SK-N-SH treated with all-trans-retinoic acid at 6 μM for 48 hours (cell line): ENCODE results near the gene IFT25.
"Not testable (repeated sequence)": the region's sequence is repeated elsewhere in the genome, so short reads cannot be mapped to it uniquely, and the experiment has no call there.

Experiments used
- ATAC-seq: fragments of 200-7000 bp; cut with Tn5 transposase; 3 replicates; pipeline ENCODE4 v1.9.1; 2020; ENCODE audit warnings: mild to moderate bottlenecking, moderate library complexity
- BACH2 ChIP-seq: fragments of 250-450 bp; sonication (Bioruptor Pico); IDR thresholded peaks from 2 replicates; pipeline ENCODE4 v1.9.0; 2021; ENCODE audit warnings: mild to moderate bottlenecking, borderline replicate concordance
- CREB5 ChIP-seq: fragments of 250-450 bp; sonication (Bioruptor Pico); IDR thresholded peaks from 2 replicates; pipeline ENCODE4 v1.5.1; 2020; ENCODE audit warnings: low read depth, mild to moderate bottlenecking, moderate library complexity
- CSDC2 ChIP-seq: fragments of 250-450 bp; sonication (Bioruptor Pico); IDR thresholded peaks from 2 replicates; pipeline ENCODE4 v1.5.0; 2020; ENCODE audit warnings: mild to moderate bottlenecking, moderate library complexity
- CSRNP3 ChIP-seq: fragments of 250-450 bp; sonication (Bioruptor Pico); IDR thresholded peaks from 2 replicates; pipeline ENCODE4 v1.5.1; 2021; ENCODE audit warnings: mild to moderate bottlenecking, moderate library complexity
- ESRRG ChIP-seq: fragments of 250-450 bp; sonication (Bioruptor Pico); IDR thresholded peaks from 2 replicates; pipeline ENCODE4 v1.6.1; 2021; ENCODE audit warnings: mild to moderate bottlenecking
- GLIS3 ChIP-seq: fragments of 250-450 bp; sonication (Bioruptor Pico); IDR thresholded peaks from 2 replicates; pipeline ENCODE4 v1.5.0; 2020; ENCODE audit warnings: mild to moderate bottlenecking, moderate library complexity
- ISL1 ChIP-seq: fragments of 250-450 bp; sonication (Bioruptor Pico); IDR thresholded peaks from 2 replicates; pipeline ENCODE4 v2.1.2; 2022; ENCODE audit warnings: mild to moderate bottlenecking, moderate library complexity
- OSR1 ChIP-seq: fragments of 250-450 bp; sonication (Bioruptor Pico); IDR thresholded peaks from 2 replicates; pipeline ENCODE4 v1.8.0; 2022; ENCODE audit warnings: moderate library complexity, mild to moderate bottlenecking, inconsistent platforms
- PATZ1 ChIP-seq: fragments of 250-450 bp; sonication (Bioruptor Pico); IDR thresholded peaks from 2 replicates; pipeline ENCODE4 v1.8.0; 2020; ENCODE audit warnings: mild to moderate bottlenecking, moderate library complexity, borderline replicate concordance
- POU6F1 ChIP-seq: fragments of 250-450 bp; sonication (Bioruptor Pico); IDR thresholded peaks from 2 replicates; pipeline ENCODE4 v1.8.0; 2021; ENCODE audit warnings: low read depth, mild to moderate bottlenecking, moderate library complexity, borderline replicate concordance
- PPARA ChIP-seq: fragments of 250-450 bp; sonication (Bioruptor Pico); IDR thresholded peaks from 2 replicates; pipeline ENCODE4 v1.5.0; 2020; ENCODE audit warnings: mild to moderate bottlenecking, borderline replicate concordance
- RARB ChIP-seq: fragments of 250-450 bp; sonication (Bioruptor Pico); IDR thresholded peaks from 2 replicates; pipeline ENCODE4 v1.8.0; 2021; ENCODE audit warnings: mild to moderate bottlenecking, moderate library complexity
- SNAI2 ChIP-seq: fragments of 250-450 bp; sonication (Bioruptor Pico); IDR thresholded peaks from 2 replicates; pipeline ENCODE4 v1.5.0; 2020; ENCODE audit warnings: mild to moderate bottlenecking, moderate library complexity
- TOX ChIP-seq: fragments of 250-450 bp; sonication (Bioruptor Pico); IDR thresholded peaks from 2 replicates; pipeline ENCODE4 v1.8.0; 2021; ENCODE audit warnings: mild to moderate bottlenecking, moderate library complexity, borderline replicate concordance
- ZC3H10 ChIP-seq: fragments of 250-450 bp; sonication (Bioruptor Pico); IDR thresholded peaks from 2 replicates; pipeline ENCODE4 v1.5.1; 2021; ENCODE audit warnings: mild to moderate bottlenecking, moderate library complexity
- ZFP3 ChIP-seq: fragments of 250-450 bp; sonication (Bioruptor Pico); IDR thresholded peaks from 2 replicates; pipeline ENCODE4 v1.5.0; 2020; ENCODE audit warnings: mild to moderate bottlenecking, moderate library complexity
- ZFP30 ChIP-seq: fragments of 450-650 bp; formaldehyde crosslinking; IDR thresholded peaks from 2 replicates; pipeline ENCODE4 v1.5.0; 2022; ENCODE audit warnings: mild to moderate bottlenecking, moderate library complexity
- ZNF565 ChIP-seq: fragments of 450-650 bp; formaldehyde crosslinking; conservative IDR thresholded peaks from 2 replicates; pipeline ENCODE4 v1.5.0; 2020; ENCODE audit warnings: low read depth, mild to moderate bottlenecking, moderate library complexity
- ZNF70 ChIP-seq: fragments of 450-650 bp; formaldehyde crosslinking; IDR thresholded peaks from 2 replicates; pipeline ENCODE4 v1.5.0; 2020; ENCODE audit warnings: mild to moderate bottlenecking, moderate library complexity
- ZNF8 ChIP-seq: fragments of 450-650 bp; formaldehyde crosslinking; IDR thresholded peaks from 2 replicates; pipeline ENCODE4 v1.5.0; 2020; ENCODE audit warnings: mild to moderate bottlenecking, moderate library complexity

The IFT25 gene

GRCh38 chr1:53945433-53946251 lies at the start of gene IFT25:
TSS of gene IFT25 (minus strand) at chr1:53945699. CDS start at chr1:53940082, 5,617 bp downstream.
- ATAC-seq: peak; percentile 90
- TF ChIP-seq ZFP30 (no peak), RARB (CRISPR knock-in tag) (no peak), ESRRG (CRISPR knock-in tag) (no peak), CSDC2 (CRISPR knock-in tag) (no peak), POU6F1 (CRISPR knock-in tag) (no peak), PPARA (CRISPR knock-in tag) (no peak)

- not testable (repeated sequence) for ATAC-seq
These were observed 49.0 kb upstream of the IFT25 start for GRCh38 chr1:53994516-53994915.

GRCh38 chr1:53992085-53992874 lies 46.8 kb upstream of the IFT25 start:
- TF ChIP-seq ZNF70 (CRISPR knock-in tag): no peak
- TF ChIP-seq SNAI2 (CRISPR knock-in tag): no peak
- no peak for TF ChIP-seq GLIS3 (CRISPR knock-in tag)
- ATAC-seq: no peak

GRCh38 chr1:53987880-53988279 lies 42.4 kb upstream of the IFT25 start:
- TF ChIP-seq ZNF565 (no peak), PPARA (CRISPR knock-in tag) (no peak), POU6F1 (CRISPR knock-in tag) (no peak), BACH2 (CRISPR knock-in tag) (no peak), ESRRG (CRISPR knock-in tag) (no peak), ISL1 (CRISPR knock-in tag) (no peak), ZFP30 (no peak), ZFP3 (no peak), CREB5 (CRISPR knock-in tag) (no peak), CSRNP3 (CRISPR knock-in tag) (no peak), OSR1 (CRISPR knock-in tag) (no peak)
- no peak for ATAC-seq

- no peak for TF ChIP-seq ZFP30
- ATAC-seq: no peak
These were observed 41.0 kb upstream of the IFT25 start for GRCh38 chr1:53986458-53986857.

GRCh38 chr1:53984726-53985125 lies 39.2 kb upstream of the IFT25 start:
- no peak for ATAC-seq
- no peak for TF ChIP-seq TOX
- no peak for TF ChIP-seq ZNF565
- TF ChIP-seq ZNF8 (CRISPR knock-in tag): no peak
- no peak for TF ChIP-seq PATZ1 (CRISPR knock-in tag)
- no peak for TF ChIP-seq CSDC2 (CRISPR knock-in tag)
- no peak for TF ChIP-seq ZC3H10 (CRISPR knock-in tag)
- TF ChIP-seq ZNF70 (CRISPR knock-in tag): no peak
- no peak for TF ChIP-seq ZFP3
- no peak for TF ChIP-seq OSR1 (CRISPR knock-in tag)
- no peak for TF ChIP-seq ISL1 (CRISPR knock-in tag)
- TF ChIP-seq ESRRG (CRISPR knock-in tag): no peak
- TF ChIP-seq, all 23 proteins: peak for 0
